OCI-LY7 (cell line): ENCODE measurements around the gene PRAC2. TPM values are rescaled to one million over a fixed set of nuclear protein-coding genes. Genes with fewer than 3 reads are reported as not detected.

ENCODE experiments used
- BruUV-seq: library from RNA; stranded (reverse); fragments of 400-500 nt; replicated peaks from 2 replicates; lab custom pipeline; 2021; lab: Mats Ljungman, UMichigan
- CTCF ChIA-PET: fragments of 300-600 bp; sonication (Branson Sonifier 250); formaldehyde crosslinking; loops from one replicate; lab custom pipeline; 2022; ENCODE audit warnings: antibody characterized with exemption; ENCODE audit not compliant: unreplicated experiment; lab: Charles Lee
- POLR2A ChIA-PET: fragments of 300-600 bp; sonication (Branson Sonifier 250); formaldehyde crosslinking; loops from one replicate; lab custom pipeline; 2022; ENCODE audit warnings: antibody characterized with exemption; lab: Charles Lee
- DNase-seq: peaks from one replicate; pipeline ENCODE4 v3.0.0-alpha.2; 2015; ENCODE audit warnings: low spot score
- H2AFZ ChIP-seq: fragments of 200-600 bp; sonication (generic), shearing (Covaris generic); 2 replicates; pipeline ENCODE4 v1.6.1; 2014; ENCODE audit warnings: mild to moderate bottlenecking, antibody characterized with exemption, low read length, moderate library complexity
- H3K27ac ChIP-seq: fragments of 200-600 bp; sonication (generic); 2 replicates; pipeline ENCODE4 v1.5.1; 2014; ENCODE audit warnings: mixed run types, low read depth, mild to moderate bottlenecking, moderate library complexity, low read length, inconsistent platforms; ENCODE audit not compliant: poor library complexity, severe bottlenecking
- H3K36me3 ChIP-seq: fragments of 200-600 bp; sonication (generic); 2 replicates; pipeline ENCODE4 v1.6.1; 2014; ENCODE audit warnings: mild to moderate bottlenecking, antibody characterized with exemption, low read length, moderate library complexity, mixed read lengths; ENCODE audit not compliant: insufficient read depth
- H3K4me1 ChIP-seq: fragments of 200-600 bp; sonication (generic); 2 replicates; pipeline ENCODE4 v1.5.1; 2014; ENCODE audit warnings: mild to moderate bottlenecking, low read length; ENCODE audit not compliant: insufficient read depth, poor library complexity, severe bottlenecking
- H3K4me2 ChIP-seq: fragments of 200-600 bp; sonication (generic); 2 replicates; pipeline ENCODE4 v1.6.1; 2014; ENCODE audit warnings: mild to moderate bottlenecking, low read length
- H3K4me3 ChIP-seq: fragments of 200-600 bp; sonication (generic); 2 replicates; pipeline ENCODE4 v1.5.1; 2014; ENCODE audit warnings: mild to moderate bottlenecking, low read depth, low read length; ENCODE audit not compliant: poor library complexity, severe bottlenecking
- H3K79me2 ChIP-seq: fragments of 200-600 bp; sonication (generic); 2 replicates; pipeline ENCODE4 v1.6.1; 2016; ENCODE audit warnings: low read depth, mild to moderate bottlenecking, low read length, moderate library complexity, mixed read lengths; ENCODE audit not compliant: insufficient read depth
- H3K9me2 ChIP-seq: fragments of 200-600 bp; sonication (generic); 2 replicates; pipeline ENCODE4 v1.6.1; 2016; ENCODE audit warnings: mild to moderate bottlenecking, low read length, mixed read lengths; ENCODE audit not compliant: insufficient read depth
- H3K9me3 ChIP-seq: fragments of 200-600 bp; sonication (generic); 2 replicates; pipeline ENCODE4 v1.6.1; 2014; ENCODE audit warnings: mild to moderate bottlenecking, mixed run types, low read length, mixed read lengths
- H4K20me1 ChIP-seq: fragments of 200-600 bp; sonication (generic); 2 replicates; pipeline ENCODE4 v1.6.1; 2014; ENCODE audit warnings: mild to moderate bottlenecking, antibody characterized with exemption, low read length, moderate library complexity, mixed read lengths; ENCODE audit not compliant: insufficient read depth
- CTCF ChIP-seq: fragments of 200-600 bp; sonication (generic); conservative IDR thresholded peaks from 2 replicates; pipeline ENCODE4 v1.5.1; 2014; ENCODE audit warnings: mild to moderate bottlenecking, antibody characterized with exemption, low read length, moderate library complexity, mixed read lengths
- EZH2phosphoT487 ChIP-seq: fragments of 200-600 bp; sonication (generic); IDR thresholded peaks from 2 replicates; pipeline ENCODE4 v1.6.1; 2018; ENCODE audit warnings: low read depth, borderline replicate concordance, mild to moderate bottlenecking, mixed run types, antibody characterized with exemption, low read length, moderate library complexity, mixed read lengths
- intact Hi-C: fragments of 100-400 bp; cut with micrococcal nuclease; formaldehyde crosslinking; loops from one replicate; pipeline ENCODE4 v1.10.0; 2022; ENCODE audit not compliant: unreplicated experiment
- total RNA-seq, 2 experiments: library from RNA; depleted of rRNA in 1 of 2; stranded (reverse); fragments of >200 nt in 1 of 2; shearing (Covaris generic) in 1 of 2; gene quantifications; 2 replicates each; pipeline ENCODE4 v1.2.3, GENCODE V29; 2014 to 2022

The PRAC2 gene
- total RNA-seq, 2 experiments from 2014 or later, result not detected

- Histone ChIP-seq H3K9me3 (no peaks in the 10 kb centered on the region), H4K20me1 (no peaks in the 10 kb centered on the region), H3K36me3 (no peaks in the 10 kb centered on the region), H3K4me3 (no peak overlapping the region), H3K4me1 (no peaks in the 10 kb centered on the region), H2AFZ (no peak overlapping the region), H3K79me2 (no peaks in the 10 kb centered on the region), H3K27ac (no peak overlapping the region), H3K9me2 (no peaks in the 10 kb centered on the region), H3K4me2 (no peak overlapping the region)
- no TSS peak for BruUV-seq
- no peak for DNase-seq
- intact Hi-C loops, result no loop called here
- TF ChIP-seq EZH2phosphoT487 (no peak), CTCF (no peak)
- POLR2A ChIA-PET, result no interaction called here
- CTCF ChIA-PET, result no interaction called here
Observed at GRCh38 chr17:48751733-48752398, 28.9 kb downstream of the PRAC2 start.

- Histone ChIP-seq H3K9me2 (no peaks in the 10 kb centered on the region), H3K4me1 (no peaks in the 10 kb centered on the region), H3K36me3 (no peaks in the 10 kb centered on the region), H2AFZ (no peak overlapping the region), H3K9me3 (no peaks in the 10 kb centered on the region), H3K79me2 (no peaks in the 10 kb centered on the region), H3K27ac (no peak overlapping the region), H3K4me2 (no peak overlapping the region), H3K4me3 (no peak overlapping the region), H4K20me1 (no peaks in the 10 kb centered on the region)
- CTCF ChIA-PET, result no interaction called here
- POLR2A ChIA-PET, result no interaction called here
- no TSS peak for BruUV-seq
- DNase-seq, result no peak
- TF ChIP-seq EZH2phosphoT487, result no peak
- TF ChIP-seq CTCF, result no peak
- intact Hi-C loops, result no loop called here
Observed at GRCh38 chr17:48752399-48753288, 29.7 kb downstream of the PRAC2 start.
